Measurements from ENCODE around the gene TMED8.
"Not testable (repeated sequence)": the region's sequence is repeated elsewhere in the genome, so short reads cannot be mapped to it uniquely, and the experiment has no call there.

Gene TMED8

GRCh38 chr14:77356899-77357298 lies 20.0 kb downstream of the TMED8 start:
- no peak for DNase-seq

- no peak for DNase-seq
Measured at GRCh38 chr14:77355811-77356210, 21.1 kb downstream of the TMED8 start.

- DNase-seq = no peak
Measured at GRCh38 chr14:77353469-77354141, 23.3 kb downstream of the TMED8 start.

GRCh38 chr14:77347751-77348150 lies 29.1 kb downstream of the TMED8 start:
- DNase-seq = no peak

GRCh38 chr14:77346495-77346894 lies 30.4 kb downstream of the TMED8 start:
- DNase-seq = no peak

GRCh38 chr14:77344377-77344996 lies 32.4 kb downstream of the TMED8 start:
- no peak for DNase-seq

GRCh38 chr14:77343662-77344061 lies 33.2 kb downstream of the TMED8 start:
- DNase-seq = no peak

GRCh38 chr14:77342726-77343397 lies 34.0 kb downstream of the TMED8 start:
- DNase-seq = no peak

GRCh38 chr14:77340389-77340788 lies 36.5 kb downstream of the TMED8 start:
- DNase-seq = no peak

- DNase-seq = no peak
Measured at GRCh38 chr14:77339407-77339806, 37.5 kb downstream of the TMED8 start.

- DNase-seq = no peak
Measured at GRCh38 chr14:77338302-77338701, 38.6 kb downstream of the TMED8 start.

- no peak for DNase-seq
Measured at GRCh38 chr14:77337880-77338279, 39.0 kb downstream of the TMED8 start.

GRCh38 chr14:77337255-77337654 lies 39.6 kb downstream of the TMED8 start:
- not testable (repeated sequence) for DNase-seq

- no peak for DNase-seq
Measured at GRCh38 chr14:77335576-77335975, 41.3 kb downstream of the TMED8 start.

- no peak for DNase-seq
Measured at GRCh38 chr14:77329872-77330271, 47.0 kb downstream of the TMED8 start.

GRCh38 chr14:77327111-77327510 lies 49.8 kb downstream of the TMED8 start:
- DNase-seq = no peak

GRCh38 chr14:77325746-77326094 lies 51.2 kb downstream of the TMED8 start:
- no peak for DNase-seq

- DNase-seq = no peak
Measured at GRCh38 chr14:77324816-77325745, 51.8 kb downstream of the TMED8 start.

- DNase-seq = no peak
Measured at GRCh38 chr14:77324289-77324688, 52.6 kb downstream of the TMED8 start.

- no peak for DNase-seq
Measured at GRCh38 chr14:77323571-77323970, 53.3 kb downstream of the TMED8 start.

- no peak for DNase-seq
Measured at GRCh38 chr14:77322951-77323350, 53.9 kb downstream of the TMED8 start.

- no peak for DNase-seq
Measured at GRCh38 chr14:77322250-77322902, 54.5 kb downstream of the TMED8 start.
